ENCODE data around the gene LAMA1. TPM values are rescaled to one million over a fixed set of nuclear protein-coding genes. Genes with fewer than 3 reads are reported as not detected.

Gene LAMA1
- 0.65 TPM for total RNA-seq
- long read RNA-seq, partial matches to known transcripts = 1 of 1 reads
- long read RNA-seq, other reads (novel, unspliced or antisense) = 0 of 1 reads

- no peak for TF ChIP-seq CTCF (IDR thresholded peaks at IDR 0.05)
- peaks cover 68% of the 10 kb centered on the region for H3K27me3 ChIP-seq (ENCODE audit: low read depth)
- no peak within 1 kb of the TSS for H3K27ac ChIP-seq
- H3K4me3 ChIP-seq = peak within 1 kb of the TSS; percentile 52
- no peaks in the 10 kb centered on the region for H3K9me3 ChIP-seq
- H3K4me1 ChIP-seq = peaks cover 14% of the 10 kb centered on the region
- DNase-seq = no peak
- peak; percentile 76 to 88 for ATAC-seq
- intact Hi-C loops (cut with DNase I) = no loop called here
- H3K36me3 ChIP-seq = no peaks in the 10 kb centered on the region
Measured at GRCh38 chr18:7117390-7118355, at the start of gene LAMA1. Gene LAMA1, minus strand, starts transcription at chr18:7117797. Its CDS starts 77 bp downstream, at chr18:7117720.

GRCh38 chr18:7165846-7166393, 48.3 kb upstream of the LAMA1 start:
- H3K4me1 ChIP-seq = no peaks in the 10 kb centered on the region
- no peaks in the 10 kb centered on the region for H3K9me3 ChIP-seq
- intact Hi-C loops (cut with DNase I) = no loop called here
- no peaks in the 10 kb centered on the region for H3K27me3 ChIP-seq (ENCODE audit: low read depth)
- DNase-seq (no peak), ATAC-seq (no peak)
- H3K36me3 ChIP-seq = no peaks in the 10 kb centered on the region
- TF ChIP-seq CTCF (IDR thresholded peaks at IDR 0.05) = no peak
- no peak overlapping the region for H3K27ac ChIP-seq
- no peak overlapping the region for H3K4me3 ChIP-seq

GRCh38 chr18:7164323-7165004, 46.9 kb upstream of the LAMA1 start:
- TF ChIP-seq CTCF (IDR thresholded peaks at IDR 0.05) = peak; percentile 33
- DNase-seq = no peak
- intact Hi-C loops (cut with DNase I) = no loop called here
- peak in 1 of 2 donors; percentile 52 for ATAC-seq
- Histone ChIP-seq H3K27ac (no peak overlapping the region), H3K9me3 (no peaks in the 10 kb centered on the region), H3K4me1 (no peaks in the 10 kb centered on the region), H3K4me3 (no peak overlapping the region), H3K36me3 (no peaks in the 10 kb centered on the region), H3K27me3 (ENCODE audit: low read depth) (no peaks in the 10 kb centered on the region)

GRCh38 chr18:7158216-7158615, 40.6 kb upstream of the LAMA1 start:
- no peaks in the 10 kb centered on the region for H3K9me3 ChIP-seq
- H3K4me3 ChIP-seq = no peak overlapping the region
- DNase-seq = no peak
- H3K27me3 ChIP-seq (ENCODE audit: low read depth) = no peaks in the 10 kb centered on the region
- no peak for TF ChIP-seq CTCF (IDR thresholded peaks at IDR 0.05)
- no peak for ATAC-seq
- no peaks in the 10 kb centered on the region for H3K36me3 ChIP-seq
- intact Hi-C loops (cut with DNase I) = no loop called here
- no peaks in the 10 kb centered on the region for H3K4me1 ChIP-seq
- no peak overlapping the region for H3K27ac ChIP-seq

GRCh38 chr18:7157760-7158159, 40.2 kb upstream of the LAMA1 start:
- no peaks in the 10 kb centered on the region for H3K4me1 ChIP-seq
- ATAC-seq = no peak
- no peak overlapping the region for H3K27ac ChIP-seq
- TF ChIP-seq CTCF (IDR thresholded peaks at IDR 0.05) = no peak
- DNase-seq = no peak
- no peak overlapping the region for H3K4me3 ChIP-seq
- no peaks in the 10 kb centered on the region for H3K36me3 ChIP-seq
- H3K9me3 ChIP-seq = no peaks in the 10 kb centered on the region
- intact Hi-C loops (cut with DNase I) = no loop called here
- H3K27me3 ChIP-seq (ENCODE audit: low read depth) = no peaks in the 10 kb centered on the region
